H9 (cell line): ENCODE data around the gene ETHE1. TPM values are rescaled to one million over a fixed set of nuclear protein-coding genes. Genes with fewer than 3 reads are reported as not detected.
"Not testable (repeated sequence)": the region's sequence is repeated elsewhere in the genome, so short reads cannot be mapped to it uniquely, and the experiment has no call there.

Experiments used
- DNase-seq: peaks from one replicate; pipeline ENCODE4 v3.0.0-alpha.2; 2017
- H2AFZ ChIP-seq: one replicate; pipeline ENCODE4 v1.6.1; 2013; ENCODE audit warnings: mild to moderate bottlenecking, low read length, control low read depth, moderate library complexity
- H2AK5ac ChIP-seq: 2 replicates; pipeline ENCODE4 v1.6.1; 2013; ENCODE audit warnings: low read length, control low read depth, mixed read lengths; ENCODE audit not compliant: insufficient read length
- H2BK120ac ChIP-seq: one replicate; pipeline ENCODE4 v1.6.1; 2013; ENCODE audit warnings: low read depth, mild to moderate bottlenecking, low read length, control low read depth, inconsistent platforms; ENCODE audit not compliant: poor library complexity, severe bottlenecking
- H2BK12ac ChIP-seq: 2 replicates; pipeline ENCODE4 v1.6.1; 2013; ENCODE audit warnings: low read length, control low read depth, mixed read lengths, low read depth; ENCODE audit not compliant: insufficient read length
- H2BK15ac ChIP-seq: 2 replicates; pipeline ENCODE4 v1.6.1; 2013; ENCODE audit warnings: low read depth, low read length, control low read depth
- H2BK20ac ChIP-seq: one replicate; pipeline ENCODE4 v1.6.1; 2013; ENCODE audit warnings: low read depth, mild to moderate bottlenecking, low read length, control low read depth, inconsistent platforms; ENCODE audit not compliant: poor library complexity, severe bottlenecking
- H2BK5ac ChIP-seq: 2 replicates; pipeline ENCODE4 v1.6.1; 2013; ENCODE audit warnings: low read length, control low read depth, mixed read lengths; ENCODE audit not compliant: insufficient read length
- H3K14ac ChIP-seq: 2 replicates; pipeline ENCODE4 v1.6.1; 2013; ENCODE audit warnings: low read length, control low read depth; ENCODE audit not compliant: insufficient read depth
- H3K18ac ChIP-seq: 2 replicates; pipeline ENCODE4 v1.6.1; 2013; ENCODE audit warnings: low read depth, mild to moderate bottlenecking, mixed read lengths, low read length, control low read depth; ENCODE audit not compliant: insufficient read length
- H3K23ac ChIP-seq: 2 replicates; pipeline ENCODE4 v1.6.1; 2013; ENCODE audit warnings: low read length, control low read depth, mixed read lengths, low read depth; ENCODE audit not compliant: insufficient read length
- H3K23me2 ChIP-seq: 2 replicates; pipeline ENCODE4 v1.6.1; 2013; ENCODE audit warnings: low read depth, mild to moderate bottlenecking, mixed read lengths, low read length, control low read depth; ENCODE audit not compliant: insufficient read length, poor library complexity, severe bottlenecking
- H3K27ac ChIP-seq: 2 replicates; pipeline ENCODE4 v1.5.1; 2013; ENCODE audit warnings: low read length, control low read depth, mixed read lengths, low read depth; ENCODE audit not compliant: insufficient read length
- H3K27me3 ChIP-seq: 2 replicates; pipeline ENCODE4 v1.6.1; 2013; ENCODE audit warnings: low read length, control low read depth, inconsistent platforms; ENCODE audit not compliant: insufficient read depth
- H3K4ac ChIP-seq: 2 replicates; pipeline ENCODE4 v1.6.1; 2013; ENCODE audit warnings: low read depth, mild to moderate bottlenecking, control low read depth, inconsistent platforms, low read length, moderate library complexity
- H3K4me1 ChIP-seq: 2 replicates; pipeline ENCODE4 v1.6.1; 2013; ENCODE audit warnings: low read length, control low read depth, inconsistent platforms; ENCODE audit not compliant: insufficient read depth
- H3K4me2 ChIP-seq: 2 replicates; pipeline ENCODE4 v1.6.1; 2013; ENCODE audit warnings: low read length, control low read depth, mixed read lengths; ENCODE audit not compliant: insufficient read length, insufficient read depth
- H3K56ac ChIP-seq: 2 replicates; pipeline ENCODE4 v1.6.1; 2013; ENCODE audit warnings: low read depth, mild to moderate bottlenecking, mixed read lengths, low read length, control low read depth; ENCODE audit not compliant: insufficient read length
- H3K79me1 ChIP-seq: 2 replicates; pipeline ENCODE4 v1.6.1; 2013; ENCODE audit warnings: low read depth, mild to moderate bottlenecking, moderate library complexity, low read length, control low read depth, inconsistent platforms; ENCODE audit not compliant: insufficient read depth, poor library complexity, severe bottlenecking
- H3K79me2 ChIP-seq: 2 replicates; pipeline ENCODE4 v1.6.1; 2013; ENCODE audit warnings: low read length, control low read depth, inconsistent platforms; ENCODE audit not compliant: insufficient read depth
- H3K9ac ChIP-seq: 2 replicates; pipeline ENCODE4 v1.6.1; 2013; ENCODE audit warnings: low read length, control low read depth, mixed read lengths; ENCODE audit not compliant: insufficient read length; ENCODE audit errors: extremely low read depth
- H3K9me3 ChIP-seq: one replicate; pipeline ENCODE4 v1.6.1; 2013; ENCODE audit warnings: low read depth, low read length, inconsistent platforms; ENCODE audit not compliant: control insufficient read depth
- H3T11ph ChIP-seq: one replicate; pipeline ENCODE4 v1.6.1; 2013; ENCODE audit warnings: mild to moderate bottlenecking, low read length, control low read depth, inconsistent platforms
- H4K20me1 ChIP-seq: one replicate; pipeline ENCODE4 v1.6.1; 2013; ENCODE audit not compliant: control insufficient read depth, insufficient read length, insufficient read depth
- H4K5ac ChIP-seq: 2 replicates; pipeline ENCODE4 v1.6.1; 2013; ENCODE audit warnings: low read depth, mild to moderate bottlenecking, mixed read lengths, low read length, control low read depth; ENCODE audit not compliant: insufficient read length
- H4K8ac ChIP-seq: replicated peaks from 2 replicates; pipeline ENCODE4 v1.6.1; 2013; ENCODE audit warnings: low read length, control low read depth, mixed read lengths, low read depth; ENCODE audit not compliant: insufficient read length
- H4K91ac ChIP-seq: 2 replicates; pipeline ENCODE4 v1.6.1; 2013; ENCODE audit warnings: low read depth, mild to moderate bottlenecking, moderate library complexity, mixed read lengths, low read length, control low read depth; ENCODE audit not compliant: insufficient read length
- H3K27ac Mint-ChIP-seq, 3 experiments: 2 replicates in 2 of 3; 3 replicates in 1 of 3; pipeline ENCODE4 v1.8.0; 2020 to 2021; ENCODE audit warnings: mixed read lengths in 3 of 3, mild to moderate bottlenecking in 1 of 3, moderate library complexity in 1 of 3
- H3K27me3 Mint-ChIP-seq: 2 replicates; pipeline ENCODE4 v1.8.0; 2021; ENCODE audit warnings: low read depth, mild to moderate bottlenecking, moderate library complexity, mixed read lengths
- H3K36me3 Mint-ChIP-seq, 3 experiments: 2 replicates in 2 of 3; 3 replicates in 1 of 3; pipeline ENCODE4 v1.8.0; 2020 to 2021; ENCODE audit warnings: low read depth in 3 of 3, mixed read lengths in 3 of 3; ENCODE audit not compliant: insufficient read depth in 1 of 3
- H3K4me1 Mint-ChIP-seq, 2 experiments: 2 replicates each; pipeline ENCODE4 v1.8.0; 2020; ENCODE audit warnings: mixed read lengths in 2 of 2
- H3K4me3 Mint-ChIP-seq, 2 experiments: 2 replicates in 1 of 2; 3 replicates in 1 of 2; pipeline ENCODE4 v1.8.0; 2020 to 2021; ENCODE audit warnings: mild to moderate bottlenecking in 2 of 2, mixed read lengths in 2 of 2, moderate library complexity in 1 of 2
- H3K9me3 Mint-ChIP-seq, 2 experiments: 2 replicates in 1 of 2; 3 replicates in 1 of 2; pipeline ENCODE4 v1.8.0; 2020; ENCODE audit warnings: mild to moderate bottlenecking in 2 of 2, mixed read lengths in 2 of 2, moderate library complexity in 1 of 2
- WGBS: extraction: QIAGEN DNeasy Blood & Tissue Kit; methylation state at CpG from one replicate; pipeline ENCODE4 v1.1.7; 2013; ENCODE audit warnings: missing lambda C conversion rate, low lambda C conversion rate, mixed read lengths; ENCODE audit not compliant: insufficient read length; ENCODE audit errors: extremely low coverage; 5-methylcytosine and 5-hydroxymethylcytosine counted together
- total RNA-seq: library from RNA; stranded (reverse); gene quantifications from 2 replicates; pipeline ENCODE4 v1.2.1, GENCODE V29; 2021
- TF ChIP-seq, protein P1 (sequence below): fragments of 200-600 bp; sonication (generic); conservative IDR thresholded peaks from 3 replicates; pipeline ENCODE4 v1.8.0; 2021; ENCODE audit warnings: antibody characterized with exemption, mild to moderate bottlenecking

ETHE1 gene
- total RNA-seq, 1 experiment from 2014 or later: 18.8 TPM

DNA sequence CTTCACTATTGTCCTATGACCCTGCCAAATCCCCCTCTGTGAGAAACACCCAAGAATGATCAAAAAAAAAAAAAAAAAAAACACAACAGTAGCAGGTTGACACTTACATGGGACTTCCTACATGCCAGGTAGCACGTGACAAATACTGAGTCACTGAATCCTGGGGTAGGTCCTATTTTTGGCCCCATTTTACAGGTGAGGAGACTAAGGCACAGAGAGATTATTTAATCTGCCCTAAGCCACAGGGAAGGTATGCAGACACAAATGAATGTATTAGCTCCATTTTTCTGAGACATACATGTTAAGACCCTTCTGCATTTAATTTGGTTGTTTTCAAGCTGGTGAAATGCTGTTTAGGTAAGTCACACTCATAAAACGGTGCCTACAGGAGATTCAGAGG is 21.7 kb upstream of the ETHE1 start:
- Histone ChIP-seq H2BK15ac (no peak overlapping the region), H2AK5ac (no peak overlapping the region), H2BK5ac (no peak overlapping the region), H3K27ac (no peak overlapping the region), H3K79me2 (no peaks in the 10 kb centered on the region), H2BK20ac (no peak overlapping the region), H3K27me3 (no peaks in the 10 kb centered on the region), H4K8ac (no peak overlapping the region), H2BK12ac (no peak overlapping the region), H4K5ac (no peak overlapping the region), H3K23me2 (no peaks in the 10 kb centered on the region), H3K4ac (no peak overlapping the region), H3K18ac (no peak overlapping the region), H3K14ac (no peak overlapping the region), H3K23ac (no peak overlapping the region), H4K91ac (no peak overlapping the region), H3K4me1 (no peaks in the 10 kb centered on the region), H3K56ac (no peak overlapping the region), H3K79me1 (no peaks in the 10 kb centered on the region), H3K4me2 (no peak overlapping the region), H3K9me3 (no peaks in the 10 kb centered on the region), H3T11ph (no peak overlapping the region), H3K9ac (no peak overlapping the region), H2AFZ (no peak overlapping the region), H2BK120ac (no peak overlapping the region), H4K20me1 (no peaks in the 10 kb centered on the region)
- Mint-ChIP-seq H3K36me3 (peaks cover 19 to 71% (median 57%) of the 10 kb centered on the region in 3 experiments), H3K9me3 (no peaks in the 10 kb centered on the region), H3K27me3 (no peaks in the 10 kb centered on the region), H3K27ac (no peak overlapping the region), H3K4me1 (no peaks in the 10 kb centered on the region), H3K4me3 (no peak overlapping the region)
- TF ChIP-seq, protein P1, sequence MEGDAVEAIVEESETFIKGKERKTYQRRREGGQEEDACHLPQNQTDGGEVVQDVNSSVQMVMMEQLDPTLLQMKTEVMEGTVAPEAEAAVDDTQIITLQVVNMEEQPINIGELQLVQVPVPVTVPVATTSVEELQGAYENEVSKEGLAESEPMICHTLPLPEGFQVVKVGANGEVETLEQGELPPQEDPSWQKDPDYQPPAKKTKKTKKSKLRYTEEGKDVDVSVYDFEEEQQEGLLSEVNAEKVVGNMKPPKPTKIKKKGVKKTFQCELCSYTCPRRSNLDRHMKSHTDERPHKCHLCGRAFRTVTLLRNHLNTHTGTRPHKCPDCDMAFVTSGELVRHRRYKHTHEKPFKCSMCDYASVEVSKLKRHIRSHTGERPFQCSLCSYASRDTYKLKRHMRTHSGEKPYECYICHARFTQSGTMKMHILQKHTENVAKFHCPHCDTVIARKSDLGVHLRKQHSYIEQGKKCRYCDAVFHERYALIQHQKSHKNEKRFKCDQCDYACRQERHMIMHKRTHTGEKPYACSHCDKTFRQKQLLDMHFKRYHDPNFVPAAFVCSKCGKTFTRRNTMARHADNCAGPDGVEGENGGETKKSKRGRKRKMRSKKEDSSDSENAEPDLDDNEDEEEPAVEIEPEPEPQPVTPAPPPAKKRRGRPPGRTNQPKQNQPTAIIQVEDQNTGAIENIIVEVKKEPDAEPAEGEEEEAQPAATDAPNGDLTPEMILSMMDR: no peak
- no CpG with 5 or more reads among the region's 2 CpGs for WGBS
- DNase-seq: no peak

DNA sequence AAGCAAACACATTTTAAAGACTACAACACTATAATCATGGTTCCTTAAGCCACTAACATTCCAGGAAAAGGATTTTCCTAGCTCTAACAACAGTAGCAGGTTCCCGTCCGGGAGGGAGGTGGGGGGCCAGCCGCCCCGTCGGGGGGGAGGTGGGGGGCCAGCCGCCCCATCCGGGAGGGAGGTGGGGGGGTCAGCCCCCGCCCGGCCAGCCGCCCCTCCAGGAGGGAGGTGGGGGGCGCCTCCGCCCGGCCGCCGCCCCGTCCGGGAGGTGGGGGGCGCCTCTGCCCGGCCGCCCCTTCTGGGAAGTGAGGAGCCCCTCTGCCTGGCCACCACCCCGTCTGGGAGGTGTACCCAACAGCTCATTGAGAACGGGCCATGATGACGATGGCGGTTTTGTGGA is 20.9 kb upstream of the ETHE1 start:
- not testable (repeated sequence) for H3K27ac ChIP-seq, H4K20me1 ChIP-seq, H3K79me2 ChIP-seq, H4K8ac ChIP-seq, H2AFZ ChIP-seq, H3K9ac ChIP-seq, H2BK12ac ChIP-seq, H3K79me1 ChIP-seq, H3K4me1 ChIP-seq, H3K27ac Mint-ChIP-seq, H3K4me1 Mint-ChIP-seq, H4K91ac ChIP-seq, H3K14ac ChIP-seq, H2BK15ac ChIP-seq, H3K4me2 ChIP-seq, H3K23ac ChIP-seq, H2BK20ac ChIP-seq, H3K4ac ChIP-seq, H3T11ph ChIP-seq, DNase-seq, H4K5ac ChIP-seq, H3K18ac ChIP-seq, H3K9me3 ChIP-seq, H3K9me3 Mint-ChIP-seq, H3K56ac ChIP-seq, H3K27me3 ChIP-seq, H2AK5ac ChIP-seq, H2BK120ac ChIP-seq, H2BK5ac ChIP-seq, H3K23me2 ChIP-seq, H3K27me3 Mint-ChIP-seq, H3K4me3 Mint-ChIP-seq
- no CpG with 5 or more reads among the region's 24 CpGs for WGBS
- H3K36me3 Mint-ChIP-seq: peaks cover 24 to 73% (median 59%) of the 10 kb centered on the region in 3 experiments
